Activated B cell treated with CpG ODN at 0.5 μM for 24 hours (primary cell): ENCODE results near the gene INPP4B. TPM values are rescaled to one million over a fixed set of nuclear protein-coding genes. Genes with fewer than 3 reads are reported as not detected.
A peak's percentile ranks its signal among the peaks of the same experiment; 100 is the strongest.
"Not testable (repeated sequence)": the region's sequence is repeated elsewhere in the genome, so short reads cannot be mapped to it uniquely, and the experiment has no call there.

Source experiments
- ATAC-seq: fragments of 200-7000 bp; cut with Tn5 transposase; one replicate; pipeline ENCODE4 v1.10.0; 2021; ENCODE audit warnings: low read depth, mild to moderate bottlenecking, moderate library complexity
- CTCF ChIA-PET: fragments of 350-600 bp; sonication (Branson Sonifier 250); formaldehyde crosslinking; loops from one replicate; lab custom pipeline; 2021; ENCODE audit warnings: antibody characterized with exemption; lab: Charles Lee
- POLR2A ChIA-PET: fragments of 350-600 bp; sonication (Branson Sonifier 250); formaldehyde crosslinking; loops from one replicate; lab custom pipeline; 2021; ENCODE audit warnings: antibody characterized with exemption; lab: Charles Lee
- DNase-seq: peaks from one replicate; pipeline ENCODE4 v3.0.0; 2022
- H3K27ac Mint-ChIP-seq: one replicate; pipeline ENCODE4 v1.8.0; 2020; ENCODE audit warnings: mixed read lengths
- H3K27me3 Mint-ChIP-seq: one replicate; pipeline ENCODE4 v1.8.0; 2021; ENCODE audit warnings: mixed read lengths
- H3K36me3 Mint-ChIP-seq: one replicate; pipeline ENCODE4 v1.8.0; 2021; ENCODE audit warnings: low read depth, mixed read lengths
- H3K4me1 Mint-ChIP-seq: one replicate; pipeline ENCODE4 v1.8.0; 2021; ENCODE audit warnings: mixed read lengths
- H3K4me3 Mint-ChIP-seq: one replicate; pipeline ENCODE4 v1.8.0; 2020; ENCODE audit warnings: mild to moderate bottlenecking, mixed read lengths
- H3K9me3 Mint-ChIP-seq: one replicate; pipeline ENCODE4 v1.8.0; 2020; ENCODE audit warnings: mixed read lengths
- CTCF ChIP-seq: fragments of 200-600 bp; IDR thresholded peaks from one replicate; pipeline ENCODE4 v1.8.0; 2022; ENCODE audit warnings: antibody characterized with exemption, mild to moderate bottlenecking
- intact Hi-C: fragments of 100-400 bp; cut with micrococcal nuclease; formaldehyde crosslinking; loops from one replicate; pipeline ENCODE4 v1.15.1; 2024
- total RNA-seq: library from RNA; stranded (reverse); gene quantifications from 2 replicates; pipeline ENCODE4 v1.2.3, GENCODE V29; 2022

INPP4B gene
- total RNA-seq, 1 donor from 2014 or later, result 0.11 TPM

GRCh38 chr4:142405021-142405694, 440.9 kb downstream of the INPP4B start:
- peak; percentile 25 for ATAC-seq
- intact Hi-C loops, result no loop called here
- POLR2A ChIA-PET, result no interaction called here
- no peak for DNase-seq
- CTCF ChIA-PET, result no interaction called here
- no peaks in the 10 kb centered on the region for H3K36me3 Mint-ChIP-seq
- TF ChIP-seq CTCF, result no peak
- peaks cover 2% of the 10 kb centered on the region for H3K27me3 Mint-ChIP-seq
- no peak overlapping the region for H3K27ac Mint-ChIP-seq
- peak overlapping the region; percentile 62 for H3K4me3 Mint-ChIP-seq
- H3K9me3 Mint-ChIP-seq, result no peaks in the 10 kb centered on the region
- peaks cover 10% of the 10 kb centered on the region for H3K4me1 Mint-ChIP-seq

GRCh38 chr4:142404191-142404611, 441.9 kb downstream of the INPP4B start:
- intact Hi-C loops, result no loop called here
- Mint-ChIP-seq H3K4me3 (no peak overlapping the region), H3K9me3 (no peaks in the 10 kb centered on the region), H3K27me3 (peaks cover 2% of the 10 kb centered on the region), H3K36me3 (no peaks in the 10 kb centered on the region), H3K27ac (no peak overlapping the region), H3K4me1 (peaks cover 10% of the 10 kb centered on the region)
- ChIA-PET POLR2A (no interaction called here), CTCF (no interaction called here)
- no peak for TF ChIP-seq CTCF
- no peak for ATAC-seq
- DNase-seq, result no peak

- DNase-seq (no peak), ATAC-seq (no peak)
- intact Hi-C loops, result no loop called here
- Mint-ChIP-seq H3K9me3 (no peaks in the 10 kb centered on the region), H3K36me3 (no peaks in the 10 kb centered on the region), H3K27ac (no peak overlapping the region), H3K27me3 (peaks cover 2% of the 10 kb centered on the region), H3K4me1 (peaks cover 10% of the 10 kb centered on the region), H3K4me3 (no peak overlapping the region)
- no peak for TF ChIP-seq CTCF
- ChIA-PET CTCF (no interaction called here), POLR2A (no interaction called here)
Measured at GRCh38 chr4:142402900-142403299, 443.2 kb downstream of the INPP4B start.

DNA sequence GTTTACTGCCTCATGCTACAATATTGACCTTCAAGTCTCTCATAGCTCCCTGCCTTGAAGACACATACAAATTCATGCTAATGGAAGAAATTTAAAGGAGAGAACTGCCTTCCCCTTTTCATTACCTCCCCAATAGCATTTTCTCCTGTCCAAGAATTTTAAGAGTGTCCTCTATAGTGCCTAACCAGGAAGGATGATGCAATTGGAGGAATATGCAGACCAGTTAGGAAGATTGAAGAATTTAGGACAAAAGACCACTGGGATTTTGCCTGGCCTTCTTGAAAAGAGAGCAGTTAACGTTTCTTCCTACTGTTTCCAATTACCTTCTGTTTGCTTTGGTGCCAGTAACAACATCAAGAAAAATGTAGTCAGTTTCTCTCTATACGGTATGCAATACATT, 443.9 kb downstream of the INPP4B start:
- H3K4me3 Mint-ChIP-seq, result no peak overlapping the region
- H3K4me1 Mint-ChIP-seq, result peaks cover 10% of the 10 kb centered on the region
- no peak for DNase-seq
- ChIA-PET POLR2A (no interaction called here), CTCF (no interaction called here)
- TF ChIP-seq CTCF, result no peak
- no peaks in the 10 kb centered on the region for H3K9me3 Mint-ChIP-seq
- H3K36me3 Mint-ChIP-seq, result no peaks in the 10 kb centered on the region
- no peak overlapping the region for H3K27ac Mint-ChIP-seq
- no peak for ATAC-seq
- intact Hi-C loops, result no loop called here
- peaks cover 2% of the 10 kb centered on the region for H3K27me3 Mint-ChIP-seq

DNA sequence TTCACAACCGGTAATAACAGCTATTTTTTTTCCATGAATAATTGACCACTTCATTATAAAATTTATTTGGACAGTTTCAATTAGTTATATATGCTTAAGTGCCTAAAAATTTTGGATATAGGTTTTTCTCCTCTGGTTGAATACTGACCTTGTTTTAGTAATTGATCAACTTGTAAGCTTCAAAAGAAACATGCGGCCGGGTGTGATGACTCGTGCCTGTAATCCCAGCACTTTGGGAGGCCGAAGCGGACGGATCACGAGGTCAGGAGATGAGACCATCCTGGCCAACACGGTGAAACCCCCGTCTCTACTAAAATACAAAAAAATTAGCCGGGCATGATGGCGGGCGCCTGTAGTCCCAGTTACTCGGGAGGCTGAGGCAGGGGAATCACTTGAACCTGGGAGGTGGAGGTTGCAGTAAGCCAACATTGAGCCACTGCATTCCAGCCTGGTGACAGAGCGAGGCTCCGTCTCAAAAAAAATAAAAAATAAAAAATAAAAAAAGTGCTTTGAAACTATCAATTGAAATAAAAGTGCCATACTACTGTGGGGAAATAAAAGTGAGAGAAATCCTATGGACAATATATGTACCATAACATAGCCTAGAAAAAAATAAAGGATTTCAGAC, 448.6 kb downstream of the INPP4B start:
- H3K9me3 Mint-ChIP-seq, H3K4me1 Mint-ChIP-seq, ATAC-seq, POLR2A ChIA-PET, DNase-seq, H3K27me3 Mint-ChIP-seq, intact Hi-C loops, CTCF ChIA-PET, H3K36me3 Mint-ChIP-seq, H3K4me3 Mint-ChIP-seq, H3K27ac Mint-ChIP-seq: not testable (repeated sequence)
